Activated CD4-positive, alpha-beta T cell treated with anti-CD3 and anti-CD28 coated beads, Interleukin-10, Interleukin-2, amounts not matched to agents 100 ng/mL and 50 ng/mL, durations not matched to agents 16 hours and 8 hours (primary cell): Measurements from ENCODE around the gene PCMT1.
"Not testable (repeated sequence)": the region's sequence is repeated elsewhere in the genome, so short reads cannot be mapped to it uniquely, and the experiment has no call there.

Experiments used
- DNase-seq: peaks from one replicate; pipeline ENCODE4 v3.0.0-alpha.2; 2020

PCMT1 gene

DNA sequence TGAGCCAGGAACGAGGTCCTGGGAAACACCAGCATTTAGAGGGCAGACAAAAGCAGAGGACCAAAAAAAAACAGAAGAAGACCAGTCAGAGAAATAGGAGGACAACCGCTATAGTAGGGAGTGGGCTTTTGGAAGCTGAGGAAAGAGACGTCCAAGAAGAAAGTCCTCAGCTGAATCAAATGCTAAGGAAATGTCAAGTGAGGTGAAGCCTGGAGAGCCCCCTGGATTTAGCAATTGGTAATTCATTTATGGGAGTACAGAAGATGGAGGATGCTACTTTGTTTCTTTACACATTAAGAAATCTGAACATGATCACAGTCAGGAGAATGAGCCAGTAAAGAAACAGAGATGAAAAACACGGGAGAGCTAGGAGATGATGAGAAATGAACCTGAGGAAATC lies 73.5 kb downstream of the PCMT1 start:
- no peak for DNase-seq

DNA sequence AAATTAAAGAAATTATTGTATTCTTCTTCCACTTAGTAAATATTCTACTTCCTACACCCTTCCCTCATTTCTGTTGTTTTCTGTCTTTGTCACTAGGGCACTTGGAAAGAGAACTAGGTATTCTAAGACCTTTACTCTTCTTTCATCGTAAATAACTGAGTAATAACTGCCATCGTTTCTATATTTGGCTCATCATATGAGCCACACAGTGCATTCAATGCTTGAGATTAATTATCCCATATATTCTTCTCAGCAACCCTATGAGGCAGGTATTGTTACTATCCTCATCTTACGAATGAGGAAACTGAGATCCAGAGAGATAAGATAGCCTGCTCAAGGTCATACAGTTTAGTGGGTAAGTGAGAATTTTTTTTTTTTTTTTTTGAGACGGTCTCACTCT lies 75.8 kb downstream of the PCMT1 start:
- no peak for DNase-seq

DNA sequence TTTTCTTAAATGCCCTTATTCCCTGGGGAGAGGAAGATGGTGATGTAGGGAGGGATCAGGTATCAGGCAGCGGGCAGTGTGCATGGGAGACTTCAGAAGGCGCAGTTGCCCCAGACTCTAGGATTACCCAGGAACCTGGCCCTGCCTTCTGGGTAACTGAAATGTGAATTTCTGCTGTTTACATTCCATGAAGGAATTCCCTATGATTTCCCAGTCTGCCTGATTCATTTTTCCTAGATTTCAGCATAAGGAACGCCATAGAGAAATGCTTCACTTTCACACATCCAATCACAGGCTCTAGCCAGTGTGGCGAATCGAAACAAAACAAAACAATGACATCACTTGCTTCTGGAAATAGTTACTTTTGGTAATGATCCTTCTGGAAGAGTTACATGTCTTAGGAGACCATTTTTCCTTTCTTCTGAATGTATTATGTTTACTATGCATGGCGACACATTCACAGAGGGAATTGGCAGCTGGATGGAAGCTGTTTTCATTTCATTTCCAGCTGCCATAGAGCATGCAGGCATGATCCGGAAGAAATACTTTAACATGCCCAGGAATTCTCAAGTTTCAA lies 81.3 kb downstream of the PCMT1 start:
- no peak for DNase-seq

- DNase-seq, result no peak
Observed at GRCh38 chr6:149831308-149831820, 81.8 kb downstream of the PCMT1 start.

GRCh38 chr6:149833651-149834050 lies 84.1 kb downstream of the PCMT1 start:
- DNase-seq, result no peak

- DNase-seq, result peak; percentile 70
Observed at GRCh38 chr6:149834513-149835481, 85.3 kb downstream of the PCMT1 start.

- DNase-seq, result peak; percentile 54
Observed at GRCh38 chr6:149840345-149841075, 91.0 kb downstream of the PCMT1 start.

DNA sequence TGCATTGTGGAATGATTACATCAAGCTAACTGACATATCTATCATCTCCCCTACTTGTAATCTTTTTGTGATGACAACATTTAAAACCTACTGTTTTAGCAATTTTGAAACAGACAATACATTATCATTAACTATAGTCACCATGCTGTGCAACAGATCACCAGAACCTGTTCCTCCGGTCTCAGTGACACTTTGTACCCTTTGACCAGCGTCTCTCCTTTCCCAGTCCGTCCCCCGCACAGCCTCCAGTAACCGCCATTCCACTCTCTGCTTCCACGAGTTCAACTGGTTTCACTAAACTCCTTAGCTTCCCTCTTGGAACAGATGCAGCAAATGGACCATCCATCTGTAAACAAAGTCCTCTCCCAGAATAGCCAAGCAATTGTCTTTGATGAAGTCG lies 92.8 kb downstream of the PCMT1 start:
- DNase-seq, result no peak

GRCh38 chr6:149843051-149843633 lies 93.6 kb downstream of the PCMT1 start:
- DNase-seq, result no peak

GRCh38 chr6:149844036-149844435 lies 94.5 kb downstream of the PCMT1 start:
- not testable (repeated sequence) for DNase-seq

- no peak for DNase-seq
Observed at GRCh38 chr6:149844480-149844879, 94.9 kb downstream of the PCMT1 start.

GRCh38 chr6:149845549-149845948 lies 96.0 kb downstream of the PCMT1 start:
- no peak for DNase-seq

DNA sequence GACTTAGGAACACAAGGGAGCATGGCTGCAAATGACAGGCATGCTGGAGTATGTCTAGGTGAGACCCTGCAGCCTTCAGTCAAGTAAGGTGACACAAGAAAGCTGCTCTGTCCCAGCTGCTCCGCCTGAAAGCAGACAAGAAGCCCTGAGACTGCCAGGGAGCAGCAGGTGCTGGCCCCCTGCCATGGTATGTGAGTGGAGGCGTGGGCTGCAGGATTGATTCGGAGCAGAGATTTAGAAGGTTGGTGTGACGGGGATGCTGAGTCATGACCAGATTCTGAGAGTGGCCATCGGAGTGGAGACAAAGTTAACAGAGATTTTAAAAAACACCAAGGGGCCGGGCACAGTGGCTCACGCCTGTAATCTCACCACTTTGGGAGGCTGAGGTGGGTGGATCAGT lies 96.8 kb downstream of the PCMT1 start:
- DNase-seq, result no peak

- no peak for DNase-seq
Observed at GRCh38 chr6:149847939-149848267, 98.4 kb downstream of the PCMT1 start.

GRCh38 chr6:149848343-149848742 lies 98.8 kb downstream of the PCMT1 start:
- not testable (repeated sequence) for DNase-seq

DNA sequence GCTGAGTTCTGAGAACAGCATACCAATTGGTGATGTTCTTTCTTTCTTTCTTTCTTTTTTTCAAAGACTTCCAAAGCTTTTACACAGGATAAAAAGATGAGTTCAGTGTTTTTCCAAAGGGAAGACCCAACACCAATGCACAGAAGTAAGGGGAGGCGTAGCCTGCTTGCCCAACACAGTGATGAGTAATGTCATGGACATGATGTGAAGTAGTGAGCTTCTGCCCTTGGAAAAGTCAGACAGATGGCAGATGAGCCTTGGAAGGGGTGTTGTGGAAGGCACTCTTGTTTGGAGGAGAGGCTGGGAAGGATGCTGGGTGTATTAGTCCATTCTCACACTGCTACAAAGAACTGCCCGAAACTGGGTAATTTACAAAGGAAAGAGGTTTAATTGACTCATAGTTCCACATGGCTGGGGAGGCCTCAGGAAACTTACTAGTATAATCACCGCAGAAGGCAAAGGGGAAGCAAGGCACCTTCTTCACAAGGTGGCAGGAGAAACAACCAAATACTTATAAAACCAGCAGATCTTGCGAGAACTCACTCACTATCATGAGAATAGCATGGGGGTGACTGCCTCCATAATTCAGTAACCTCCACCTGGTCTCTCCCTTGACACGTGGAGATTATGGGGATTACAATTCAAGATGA lies 102.0 kb downstream of the PCMT1 start:
- no peak for DNase-seq

GRCh38 chr6:149852180-149852579 lies 102.6 kb downstream of the PCMT1 start:
- DNase-seq, result peak; percentile 28

GRCh38 chr6:149852881-149853280 lies 103.3 kb downstream of the PCMT1 start:
- DNase-seq, result peak; percentile 38

GRCh38 chr6:149854017-149854416 lies 104.5 kb downstream of the PCMT1 start:
- not testable (repeated sequence) for DNase-seq

DNA sequence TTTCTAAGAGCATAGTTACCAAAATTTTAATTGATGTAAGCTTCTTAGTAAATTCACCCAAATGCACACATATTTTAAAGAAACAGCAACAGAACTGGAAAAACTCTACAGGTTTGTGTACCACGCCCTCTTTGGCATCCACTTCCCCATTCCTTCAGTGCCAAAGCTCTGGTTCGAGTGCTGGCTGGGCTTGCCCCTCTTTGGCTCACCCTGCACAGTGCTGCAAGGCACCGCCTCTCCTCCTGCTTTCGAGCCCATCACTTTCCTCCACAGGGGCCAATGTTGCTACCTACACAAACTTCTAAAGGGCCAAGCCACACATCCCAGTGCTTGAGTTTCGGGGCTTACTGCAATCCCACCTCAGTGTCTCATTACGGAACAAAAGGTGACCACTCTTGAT lies 105.0 kb downstream of the PCMT1 start:
- no peak for DNase-seq

- DNase-seq, result no peak
Observed at GRCh38 chr6:149855040-149855654, 105.6 kb downstream of the PCMT1 start.

- no peak for DNase-seq
Observed at GRCh38 chr6:149855741-149856140, 106.2 kb downstream of the PCMT1 start.
